Calu3 (cell line): Measurements from ENCODE around the gene FNBP1. TPM values are rescaled to one million over a fixed set of nuclear protein-coding genes. Genes with fewer than 3 reads are reported as not detected.
"Not testable (repeated sequence)": the region's sequence is repeated elsewhere in the genome, so short reads cannot be mapped to it uniquely, and the experiment has no call there.

ENCODE experiments used
- BruUV-seq: library from RNA; stranded (reverse); fragments of 400-500 nt; replicated peaks from 2 replicates; lab custom pipeline; 2021; lab: Mats Ljungman, UMichigan
- CTCF ChIA-PET: fragments of 300-600 bp; sonication (Branson Sonifier 250); formaldehyde crosslinking; loops from one replicate; lab custom pipeline; 2022; ENCODE audit warnings: antibody characterized with exemption; lab: Charles Lee
- DNase-seq: peaks from one replicate; pipeline ENCODE4 v3.0.0; 2022
- H3K27ac Mint-ChIP-seq: one replicate; pipeline ENCODE4 v1.8.0; 2022; ENCODE audit warnings: mixed read lengths; ENCODE audit not compliant: unreplicated experiment
- H3K27me3 Mint-ChIP-seq: one replicate; pipeline ENCODE4 v1.8.0; 2022; ENCODE audit warnings: mixed read lengths; ENCODE audit not compliant: unreplicated experiment
- H3K36me3 Mint-ChIP-seq: one replicate; pipeline ENCODE4 v1.8.0; 2022; ENCODE audit warnings: mild to moderate bottlenecking, moderate library complexity, mixed read lengths; ENCODE audit not compliant: insufficient read depth, unreplicated experiment
- H3K4me1 Mint-ChIP-seq: one replicate; pipeline ENCODE4 v1.8.0; 2022; ENCODE audit warnings: mild to moderate bottlenecking, low read depth, mixed read lengths; ENCODE audit not compliant: unreplicated experiment
- H3K4me3 Mint-ChIP-seq: one replicate; pipeline ENCODE4 v1.8.0; 2022; ENCODE audit warnings: mild to moderate bottlenecking, low read depth, moderate library complexity, mixed read lengths; ENCODE audit not compliant: unreplicated experiment
- H3K9me3 Mint-ChIP-seq: one replicate; pipeline ENCODE4 v1.8.0; 2022; ENCODE audit warnings: low read depth, mixed read lengths; ENCODE audit not compliant: unreplicated experiment
- CTCF ChIP-seq: fragments of 200-600 bp; IDR thresholded peaks from one replicate; pipeline ENCODE4 v1.8.0; 2022; ENCODE audit warnings: antibody characterized with exemption; ENCODE audit not compliant: unreplicated experiment
- intact Hi-C: fragments of 100-400 bp; cut with micrococcal nuclease; formaldehyde crosslinking; loops from one replicate; pipeline ENCODE4 v1.10.0; 2022; ENCODE audit not compliant: unreplicated experiment
- total RNA-seq: library from RNA; stranded (reverse); gene quantifications from 2 replicates; pipeline ENCODE4 v1.2.3, GENCODE V29; 2022

Gene FNBP1
- total RNA-seq, 1 experiment from 2014 or later = 9.9 TPM

GRCh38 chr9:129994882-129995281 is 48.1 kb downstream of the FNBP1 start:
- DNase-seq = no peak
- Mint-ChIP-seq H3K9me3 (no peaks in the 10 kb centered on the region), H3K4me3 (no peak overlapping the region), H3K4me1 (peaks cover 17% of the 10 kb centered on the region), H3K36me3 (no peaks in the 10 kb centered on the region), H3K27me3 (no peaks in the 10 kb centered on the region), H3K27ac (no peak overlapping the region)
- BruUV-seq = no TSS peak
- no peak for TF ChIP-seq CTCF
- intact Hi-C loops = no loop called here
- CTCF ChIA-PET = no interaction called here

- intact Hi-C loops, DNase-seq, H3K27ac Mint-ChIP-seq, H3K9me3 Mint-ChIP-seq, BruUV-seq, H3K36me3 Mint-ChIP-seq, H3K4me3 Mint-ChIP-seq, H3K27me3 Mint-ChIP-seq: not testable (repeated sequence)
- H3K4me1 Mint-ChIP-seq = peaks cover 29% of the 10 kb centered on the region
- CTCF ChIA-PET = interaction anchor here (0.7 kb wide), 1 partner anchor 30 kb away, joined by 5 read pairs; no protein-coding TSS in a partner anchor
These were observed 51.9 kb downstream of the FNBP1 start for GRCh38 chr9:129991139-129991538.

- no TSS peak for BruUV-seq
- Mint-ChIP-seq H3K36me3 (no peaks in the 10 kb centered on the region), H3K4me1 (peaks cover 29% of the 10 kb centered on the region), H3K4me3 (no peak overlapping the region), H3K27ac (no peak overlapping the region), H3K9me3 (no peaks in the 10 kb centered on the region), H3K27me3 (no peaks in the 10 kb centered on the region)
- no peak for TF ChIP-seq CTCF
- intact Hi-C loops = no loop called here
- CTCF ChIA-PET = interaction anchor here (0.7 kb wide), 1 partner anchor 29 kb away, joined by 5 read pairs; no protein-coding TSS in a partner anchor
- no peak for DNase-seq
These were observed 52.5 kb downstream of the FNBP1 start for GRCh38 chr9:129990269-129991010.

GRCh38 chr9:129989740-129990139 is 53.2 kb downstream of the FNBP1 start:
- H3K4me3 Mint-ChIP-seq = no peak overlapping the region
- CTCF ChIA-PET = interaction anchor here (0.7 kb wide), 1 partner anchor 53 kb away, joined by 4 read pairs; the partner anchor contains the start of gene FNBP1
- H3K27me3 Mint-ChIP-seq = no peaks in the 10 kb centered on the region
- no peaks in the 10 kb centered on the region for H3K9me3 Mint-ChIP-seq
- intact Hi-C loops = no loop called here
- DNase-seq = peak; percentile 32
- H3K27ac Mint-ChIP-seq = no peak overlapping the region
- TF ChIP-seq CTCF = no peak
- H3K4me1 Mint-ChIP-seq = peaks cover 29% of the 10 kb centered on the region
- BruUV-seq = no TSS peak
- no peaks in the 10 kb centered on the region for H3K36me3 Mint-ChIP-seq

GRCh38 chr9:129989362-129989708 is 53.7 kb downstream of the FNBP1 start:
- peaks cover 29% of the 10 kb centered on the region for H3K4me1 Mint-ChIP-seq
- TF ChIP-seq CTCF = no peak
- CTCF ChIA-PET = interaction anchor here (0.7 kb wide), 1 partner anchor 54 kb away, joined by 4 read pairs; the partner anchor contains the start of gene FNBP1
- no peaks in the 10 kb centered on the region for H3K27me3 Mint-ChIP-seq
- H3K36me3 Mint-ChIP-seq = no peaks in the 10 kb centered on the region
- no peak for DNase-seq
- intact Hi-C loops = no loop called here
- BruUV-seq = no TSS peak
- H3K9me3 Mint-ChIP-seq = no peaks in the 10 kb centered on the region
- H3K4me3 Mint-ChIP-seq = no peak overlapping the region
- no peak overlapping the region for H3K27ac Mint-ChIP-seq
